Stimulated activated CD8-positive, alpha-beta memory T cell treated with anti-CD3 and anti-CD28 coated beads, Interleukin-12 subunit alpha, Interleukin-12 subunit beta, amount 100 ng/mL, for 24 hours (primary cell): ENCODE measurements around the gene TRIM47.
"Not testable (repeated sequence)": the region's sequence is repeated elsewhere in the genome, so short reads cannot be mapped to it uniquely, and the experiment has no call there.

Source experiments
- DNase-seq: peaks from one replicate; pipeline ENCODE4 v3.0.0-alpha.2; 2020; ENCODE audit errors: extremely low read depth

The TRIM47 gene

GRCh38 chr17:75892556-75893224 is 14.3 kb upstream of the TRIM47 start:
- DNase-seq: no peak

GRCh38 chr17:75891605-75892555 is 13.5 kb upstream of the TRIM47 start:
- DNase-seq: no peak

GRCh38 chr17:75891022-75891604 is 12.7 kb upstream of the TRIM47 start:
- no peak for DNase-seq

GRCh38 chr17:75889454-75889853 is 11.1 kb upstream of the TRIM47 start:
- DNase-seq: no peak

GRCh38 chr17:75888484-75888883 is 10.1 kb upstream of the TRIM47 start:
- DNase-seq: no peak

GRCh38 chr17:75885860-75886259 is 7.5 kb upstream of the TRIM47 start:
- DNase-seq: not testable (repeated sequence)

- no peak for DNase-seq
Observed at GRCh38 chr17:75885431-75885830, 7.0 kb upstream of the TRIM47 start.

GRCh38 chr17:75881678-75882454 is 3.5 kb upstream of the TRIM47 start:
- DNase-seq: no peak

GRCh38 chr17:75880266-75880665 is 1.9 kb upstream of the TRIM47 start:
- DNase-seq: no peak

GRCh38 chr17:75877752-75878173 is 618 bp downstream of the TRIM47 start:
- no peak for DNase-seq

GRCh38 chr17:75876938-75877751 is 1.2 kb downstream of the TRIM47 start:
- DNase-seq: no peak

- DNase-seq: no peak
Observed at GRCh38 chr17:75876190-75876937, 2.0 kb downstream of the TRIM47 start.

GRCh38 chr17:75875940-75876189 is 2.5 kb downstream of the TRIM47 start:
- no peak for DNase-seq

- no peak for DNase-seq
Observed at GRCh38 chr17:75875182-75875939, 3.0 kb downstream of the TRIM47 start.

GRCh38 chr17:75874323-75875181 is 3.8 kb downstream of the TRIM47 start:
- DNase-seq: no peak

GRCh38 chr17:75873587-75874322 is 4.6 kb downstream of the TRIM47 start:
- DNase-seq: no peak

GRCh38 chr17:75872434-75873351 is 5.7 kb downstream of the TRIM47 start:
- DNase-seq: no peak
